Measurements from ENCODE around the gene ATOSA. TPM values are rescaled to one million over a fixed set of nuclear protein-coding genes. Genes with fewer than 3 reads are reported as not detected.

ATOSA gene
- total RNA-seq, 1 donor from 2014 or later = 37.8 TPM

DNA sequence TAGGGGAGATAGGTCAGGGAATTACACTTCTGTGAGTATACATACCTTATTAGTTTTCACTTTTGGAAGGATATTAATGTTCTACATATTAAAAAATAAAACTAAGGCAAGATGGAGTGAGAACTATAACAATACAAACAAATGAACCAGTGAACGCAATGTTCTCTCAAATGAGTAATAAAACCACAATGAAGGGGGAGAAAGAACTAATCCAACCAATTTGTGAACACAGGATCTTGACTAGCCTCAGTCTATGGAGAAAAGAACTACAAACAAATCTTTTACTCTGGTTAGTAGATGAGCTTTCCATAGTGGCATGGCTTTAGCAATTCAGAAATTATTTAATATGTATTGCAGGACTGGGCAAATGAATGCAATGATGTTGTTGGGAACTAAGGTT lies 26.9 kb upstream of the ATOSA start:
- H3K9me3 Mint-ChIP-seq (ENCODE audit: unreplicated experiment) = peaks cover 2% of the 10 kb centered on the region

DNA sequence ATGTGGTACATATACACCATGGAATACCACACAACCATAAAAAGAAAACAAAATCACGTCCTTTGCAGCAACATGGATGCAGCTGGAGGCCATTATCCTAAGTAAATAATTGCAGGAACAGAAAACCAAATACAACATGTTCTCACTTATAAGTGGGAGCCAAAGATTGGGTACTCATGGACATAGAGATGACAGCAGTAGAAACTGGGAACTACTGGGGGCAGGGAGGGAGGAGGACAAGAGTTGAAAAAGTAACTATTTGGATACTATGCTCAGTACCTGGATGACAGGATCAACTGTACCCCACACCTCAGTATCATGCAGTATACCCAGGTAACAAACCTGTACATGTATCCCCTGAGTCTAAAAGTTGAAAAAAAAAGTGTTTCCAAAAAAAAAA lies 23.2 kb upstream of the ATOSA start:
- Mint-ChIP-seq H3K27me3 (ENCODE audit: unreplicated experiment) (no peaks in the 10 kb centered on the region), H3K36me3 (ENCODE audit: unreplicated experiment) (no peaks in the 10 kb centered on the region), H3K4me3 (ENCODE audit: unreplicated experiment) (no peak overlapping the region), H3K27ac (ENCODE audit: unreplicated experiment) (no peak overlapping the region), H3K9me3 (ENCODE audit: unreplicated experiment) (no peaks in the 10 kb centered on the region), H3K4me1 (ENCODE audit: low read depth, unreplicated experiment) (no peaks in the 10 kb centered on the region)
- no peak for DNase-seq
- TF ChIP-seq, protein P1, sequence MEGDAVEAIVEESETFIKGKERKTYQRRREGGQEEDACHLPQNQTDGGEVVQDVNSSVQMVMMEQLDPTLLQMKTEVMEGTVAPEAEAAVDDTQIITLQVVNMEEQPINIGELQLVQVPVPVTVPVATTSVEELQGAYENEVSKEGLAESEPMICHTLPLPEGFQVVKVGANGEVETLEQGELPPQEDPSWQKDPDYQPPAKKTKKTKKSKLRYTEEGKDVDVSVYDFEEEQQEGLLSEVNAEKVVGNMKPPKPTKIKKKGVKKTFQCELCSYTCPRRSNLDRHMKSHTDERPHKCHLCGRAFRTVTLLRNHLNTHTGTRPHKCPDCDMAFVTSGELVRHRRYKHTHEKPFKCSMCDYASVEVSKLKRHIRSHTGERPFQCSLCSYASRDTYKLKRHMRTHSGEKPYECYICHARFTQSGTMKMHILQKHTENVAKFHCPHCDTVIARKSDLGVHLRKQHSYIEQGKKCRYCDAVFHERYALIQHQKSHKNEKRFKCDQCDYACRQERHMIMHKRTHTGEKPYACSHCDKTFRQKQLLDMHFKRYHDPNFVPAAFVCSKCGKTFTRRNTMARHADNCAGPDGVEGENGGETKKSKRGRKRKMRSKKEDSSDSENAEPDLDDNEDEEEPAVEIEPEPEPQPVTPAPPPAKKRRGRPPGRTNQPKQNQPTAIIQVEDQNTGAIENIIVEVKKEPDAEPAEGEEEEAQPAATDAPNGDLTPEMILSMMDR (IDR thresholded peaks at IDR 0.05; ENCODE audit: partially characterized antibody, unreplicated experiment) = no peak

More for the DNA sequence above, 26.9 kb upstream of the ATOSA start:
- TF ChIP-seq, protein P1 (IDR thresholded peaks at IDR 0.05; ENCODE audit: partially characterized antibody, unreplicated experiment) = no peak
- H3K36me3 Mint-ChIP-seq (ENCODE audit: unreplicated experiment) = no peaks in the 10 kb centered on the region
- H3K27ac Mint-ChIP-seq (ENCODE audit: unreplicated experiment) = no peak overlapping the region
- DNase-seq = no peak
- no peak overlapping the region for H3K4me3 Mint-ChIP-seq (ENCODE audit: unreplicated experiment)
- H3K27me3 Mint-ChIP-seq (ENCODE audit: unreplicated experiment) = peaks cover 6% of the 10 kb centered on the region
- no peaks in the 10 kb centered on the region for H3K4me1 Mint-ChIP-seq (ENCODE audit: low read depth, unreplicated experiment)

DNA sequence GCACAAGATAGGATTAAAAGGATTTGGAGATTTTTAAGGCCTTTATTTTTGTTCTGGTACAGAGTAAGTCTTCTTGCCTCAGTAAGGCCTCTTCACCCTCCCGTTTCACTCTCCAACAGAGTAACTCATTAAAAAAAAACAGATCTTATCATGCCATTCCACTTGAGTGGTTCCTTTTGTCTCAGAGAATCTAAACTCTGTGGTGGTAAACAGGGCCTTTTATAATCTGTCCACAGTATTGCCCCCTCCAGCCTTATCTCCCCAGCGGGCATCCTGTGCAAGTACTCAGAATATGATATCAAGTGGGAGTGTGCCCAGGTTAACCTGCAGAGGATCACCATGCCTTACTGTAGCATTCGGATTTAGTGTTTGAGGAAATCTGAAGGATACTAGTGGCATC lies 20.3 kb upstream of the ATOSA start:
- no peaks in the 10 kb centered on the region for H3K4me1 Mint-ChIP-seq (ENCODE audit: low read depth, unreplicated experiment)
- H3K27ac Mint-ChIP-seq (ENCODE audit: unreplicated experiment) = no peak overlapping the region
- no peaks in the 10 kb centered on the region for H3K36me3 Mint-ChIP-seq (ENCODE audit: unreplicated experiment)
- H3K4me3 Mint-ChIP-seq (ENCODE audit: unreplicated experiment) = no peak overlapping the region
- H3K9me3 Mint-ChIP-seq (ENCODE audit: unreplicated experiment) = no peaks in the 10 kb centered on the region
- TF ChIP-seq, protein P1 (IDR thresholded peaks at IDR 0.05; ENCODE audit: partially characterized antibody, unreplicated experiment) = no peak
- DNase-seq = no peak
- peaks cover 2% of the 10 kb centered on the region for H3K27me3 Mint-ChIP-seq (ENCODE audit: unreplicated experiment)

DNA sequence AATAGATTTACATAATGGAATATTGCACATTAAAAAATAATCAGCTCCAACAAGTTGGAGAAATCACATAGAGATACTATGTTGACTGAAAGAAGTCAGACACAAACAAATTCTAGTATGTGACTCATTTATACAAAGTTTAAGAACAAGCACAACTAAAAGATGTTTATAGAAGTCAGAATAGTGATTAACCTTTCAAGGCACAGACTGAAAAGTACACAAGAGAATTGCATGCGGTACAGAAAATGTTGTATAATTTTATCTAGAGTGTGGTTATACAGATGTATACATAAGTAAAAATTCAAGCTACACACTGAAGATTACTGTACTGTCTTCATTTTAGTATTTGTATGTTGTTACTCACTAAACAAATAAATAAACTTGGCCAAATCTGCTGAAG lies 19.3 kb upstream of the ATOSA start:
- H3K4me3 Mint-ChIP-seq (ENCODE audit: unreplicated experiment) = no peak overlapping the region
- H3K9me3 Mint-ChIP-seq (ENCODE audit: unreplicated experiment) = no peaks in the 10 kb centered on the region
- no peaks in the 10 kb centered on the region for H3K36me3 Mint-ChIP-seq (ENCODE audit: unreplicated experiment)
- no peaks in the 10 kb centered on the region for H3K4me1 Mint-ChIP-seq (ENCODE audit: low read depth, unreplicated experiment)
- H3K27ac Mint-ChIP-seq (ENCODE audit: unreplicated experiment) = no peak overlapping the region
- peaks cover 2% of the 10 kb centered on the region for H3K27me3 Mint-ChIP-seq (ENCODE audit: unreplicated experiment)
- DNase-seq = no peak
- TF ChIP-seq, protein P1 (IDR thresholded peaks at IDR 0.05; ENCODE audit: partially characterized antibody, unreplicated experiment) = no peak

DNA sequence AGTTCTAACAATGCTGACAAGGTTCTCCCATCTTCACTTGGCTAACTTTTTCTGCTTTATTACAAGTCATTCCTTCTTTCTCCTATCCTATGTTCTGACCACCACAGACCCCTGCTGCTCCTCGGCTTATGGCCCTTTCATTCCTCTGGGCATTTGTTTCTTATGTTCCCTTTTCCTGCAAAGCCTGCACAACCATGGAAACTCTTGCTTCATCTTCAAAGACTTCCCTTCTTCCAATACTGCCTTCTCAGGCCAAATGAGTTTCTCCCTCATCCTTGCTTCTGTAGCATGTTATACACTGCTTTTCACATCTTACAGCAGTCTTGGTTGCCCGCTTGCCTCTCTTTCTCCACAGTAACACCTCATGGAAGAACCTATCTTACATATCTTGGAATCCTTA lies 17.9 kb upstream of the ATOSA start:
- no peak overlapping the region for H3K27ac Mint-ChIP-seq (ENCODE audit: unreplicated experiment)
- no peak overlapping the region for H3K4me3 Mint-ChIP-seq (ENCODE audit: unreplicated experiment)
- H3K4me1 Mint-ChIP-seq (ENCODE audit: low read depth, unreplicated experiment) = no peaks in the 10 kb centered on the region
- H3K27me3 Mint-ChIP-seq (ENCODE audit: unreplicated experiment) = peaks cover 2% of the 10 kb centered on the region
- no peaks in the 10 kb centered on the region for H3K36me3 Mint-ChIP-seq (ENCODE audit: unreplicated experiment)
- no peaks in the 10 kb centered on the region for H3K9me3 Mint-ChIP-seq (ENCODE audit: unreplicated experiment)
- TF ChIP-seq, protein P1 (IDR thresholded peaks at IDR 0.05; ENCODE audit: partially characterized antibody, unreplicated experiment) = no peak
- no peak for DNase-seq
